ENCODE results near the gene TAF1C. TPM values are rescaled to one million over a fixed set of nuclear protein-coding genes. Genes with fewer than 3 reads are reported as not detected.

The TAF1C gene
- polyA plus RNA-seq, 1 of the 3 experiments (the other 2 are of a cell fraction), result 49.3 TPM

GRCh38 chr16:84196101-84196500 is 9.2 kb upstream of the TAF1C start:
- Histone ChIP-seq H3K4me3 (ENCODE audit: low read depth in 2 of 2, low read length in 1 of 2) (no peak overlapping the region), H3K79me2 (ENCODE audit: insufficient read depth) (no peaks in the 10 kb centered on the region), H3K27me3 (ENCODE audit: insufficient read depth) (no peaks in the 10 kb centered on the region), H3F3A (replicated peaks; ENCODE audit: insufficient read depth) (no peaks in the 10 kb centered on the region), H3K36me3 (replicated peaks in 1 of 2; ENCODE audit: control insufficient read depth in 1 of 2, insufficient read depth in 2 of 2, low read length in 1 of 2) (no peaks in the 10 kb centered on the region), H3K27ac (ENCODE audit: low read depth in 2 of 2, low read length in 1 of 2) (no peak overlapping the region), H4K20me1 (ENCODE audit: insufficient read depth) (no peaks in the 10 kb centered on the region), H3K9ac (no peak overlapping the region), H3K9me2 (no peaks in the 10 kb centered on the region), H3K4me2 (no peak overlapping the region), H3K9me3 (no peaks in the 10 kb centered on the region), H2AFZ (ENCODE audit: low read depth) (no peak overlapping the region), H3K4me1 (ENCODE audit: control insufficient read depth in 1 of 2, insufficient read depth in 2 of 2, low read depth in 1 of 2, low read length in 1 of 2) (no peaks in the 10 kb centered on the region)
- no peak for DNase-seq
- ChIA-PET POLR2A (no interaction called here), CTCF (interaction anchor here (0.8 to 4.2 kb wide), 4 partner anchors 9 to 28 kb away, joined by 3 to 24 read pairs (median 4); partner anchors contain the start of gene TAF1C)
- TF ChIP-seq FOXJ3 (CRISPR knock-in tag; IDR thresholded peaks at IDR 0.05), result no peak
- no peak for TF ChIP-seq GATA2 (CRISPR knock-in tag; IDR thresholded peaks at IDR 0.05)
- no peak for TF ChIP-seq MAX (IDR thresholded peaks at IDR 0.05; ENCODE audit: low read depth)
- no peak for TF ChIP-seq NFIC (IDR thresholded peaks at IDR 0.05; ENCODE audit: borderline replicate concordance)
- no peak for TF ChIP-seq RXRA (IDR thresholded peaks at IDR 0.05; ENCODE audit: borderline replicate concordance, low read depth)
- TF ChIP-seq JUND (IDR thresholded peaks at IDR 0.05), result no peak
- no peak for TF ChIP-seq MEF2A (IDR thresholded peaks at IDR 0.05; ENCODE audit: borderline replicate concordance, low read depth)
- TF ChIP-seq CHD2 (IDR thresholded peaks at IDR 0.05; ENCODE audit: low read length, partially characterized antibody), result no peak
- TF ChIP-seq SMC3 (IDR thresholded peaks at IDR 0.05; ENCODE audit: low read depth, low read length), result no peak
- WGBS (ENCODE audit: low lambda C conversion rate), result 100% methylated on average over 3 of the region's 16 CpGs

GRCh38 chr16:84195201-84196093 is 8.6 kb upstream of the TAF1C start:
- Histone ChIP-seq H3K4me1 (ENCODE audit: control insufficient read depth in 1 of 2, insufficient read depth in 2 of 2, low read depth in 1 of 2, low read length in 1 of 2) (no peaks in the 10 kb centered on the region), H4K20me1 (ENCODE audit: insufficient read depth) (no peaks in the 10 kb centered on the region), H3F3A (replicated peaks; ENCODE audit: insufficient read depth) (no peaks in the 10 kb centered on the region), H3K79me2 (ENCODE audit: insufficient read depth) (no peaks in the 10 kb centered on the region), H3K36me3 (replicated peaks in 1 of 2; ENCODE audit: control insufficient read depth in 1 of 2, insufficient read depth in 2 of 2, low read length in 1 of 2) (no peaks in the 10 kb centered on the region), H3K4me2 (no peak overlapping the region), H3K27ac (ENCODE audit: low read depth in 2 of 2, low read length in 1 of 2) (no peak overlapping the region), H2AFZ (ENCODE audit: low read depth) (no peak overlapping the region), H3K9me3 (no peaks in the 10 kb centered on the region), H3K9me2 (no peaks in the 10 kb centered on the region), H3K4me3 (ENCODE audit: low read depth in 2 of 2, low read length in 1 of 2) (no peak overlapping the region), H3K9ac (no peak overlapping the region), H3K27me3 (ENCODE audit: insufficient read depth) (no peaks in the 10 kb centered on the region)
- TF ChIP-seq TAF1 (IDR thresholded peaks at IDR 0.05; ENCODE audit: borderline replicate concordance, low read depth, low read length), result no peak
- TF ChIP-seq JUND (IDR thresholded peaks at IDR 0.05), result no peak
- no peak for TF ChIP-seq EZH2phosphoT487 (IDR thresholded peaks at IDR 0.05; ENCODE audit: borderline replicate concordance, low read depth)
- no peak for TF ChIP-seq EP300 (IDR thresholded peaks at IDR 0.05; ENCODE audit: borderline replicate concordance in 1 of 2, low read depth in 1 of 2, low read length in 1 of 2)
- no peak for TF ChIP-seq IRF3 (IDR thresholded peaks at IDR 0.05; ENCODE audit: low read depth, low read length)
- no peak for TF ChIP-seq CTCF (IDR thresholded peaks at IDR 0.05)
- TF ChIP-seq FOXJ3 (CRISPR knock-in tag; IDR thresholded peaks at IDR 0.05), result no peak
- no peak for TF ChIP-seq RFX5 (IDR thresholded peaks at IDR 0.05; ENCODE audit: low read length)
- TF ChIP-seq RCOR1 (IDR thresholded peaks at IDR 0.05; ENCODE audit: low read length), result no peak
- TF ChIP-seq ZBTB33 (IDR thresholded peaks at IDR 0.05; ENCODE audit: borderline replicate concordance, low read depth), result no peak
- no peak for DNase-seq
- WGBS (ENCODE audit: low lambda C conversion rate), result 85% methylated on average over 14 of the region's 38 CpGs
- POLR2A ChIA-PET, result no interaction called here
- CTCF ChIA-PET, result interaction anchor here (0.7 to 4.2 kb wide), 6 partner anchors 9 to 113 kb away, joined by 3 to 24 read pairs (median 4); partner anchors contain the start of gene TAF1C
